MCF 10A (cell line): ENCODE results near the gene FBN3. TPM values are rescaled to one million over a fixed set of nuclear protein-coding genes. Genes with fewer than 3 reads are reported as not detected.

Source experiments
- BruUV-seq: library from RNA; stranded (reverse); fragments of 400-500 nt; replicated peaks from 2 replicates; lab custom pipeline; 2021; lab: Mats Ljungman, UMichigan
- CTCF ChIA-PET: fragments of 300-600 bp; sonication (Branson Sonifier 250); formaldehyde crosslinking; extraction: SDS; loops from one replicate; lab custom pipeline; 2021; ENCODE audit warnings: antibody characterized with exemption, inconsistent platforms; lab: Yijun Ruan, JAX
- POLR2A ChIA-PET: fragments of 300-600, 350-650 bp; sonication (Branson Sonifier 250); formaldehyde crosslinking; extraction: SDS; loops from one replicate; lab custom pipeline; 2020; ENCODE audit warnings: antibody characterized with exemption, inconsistent platforms; lab: Yijun Ruan, JAX
- DNase-seq: peaks from one replicate; pipeline ENCODE4 v3.0.0-alpha.2; 2018; ENCODE audit not compliant: unreplicated experiment
- H3K27ac Mint-ChIP-seq: one replicate; pipeline ENCODE4 v1.8.0; 2022; ENCODE audit warnings: mild to moderate bottlenecking, low read depth, mixed read lengths; ENCODE audit not compliant: unreplicated experiment
- H3K27me3 Mint-ChIP-seq: one replicate; pipeline ENCODE4 v1.8.0; 2022; ENCODE audit warnings: mixed read lengths; ENCODE audit not compliant: insufficient read depth, unreplicated experiment
- H3K36me3 Mint-ChIP-seq: one replicate; pipeline ENCODE4 v1.8.0; 2022; ENCODE audit warnings: mild to moderate bottlenecking, moderate library complexity, mixed read lengths; ENCODE audit not compliant: insufficient read depth, unreplicated experiment
- H3K4me1 Mint-ChIP-seq: one replicate; pipeline ENCODE4 v1.8.0; 2022; ENCODE audit warnings: mixed read lengths; ENCODE audit not compliant: insufficient read depth, unreplicated experiment
- H3K4me3 Mint-ChIP-seq: one replicate; pipeline ENCODE4 v1.8.0; 2022; ENCODE audit warnings: mild to moderate bottlenecking, moderate library complexity, mixed read lengths; ENCODE audit not compliant: unreplicated experiment
- H3K9me3 Mint-ChIP-seq: one replicate; pipeline ENCODE4 v1.8.0; 2022; ENCODE audit warnings: mixed read lengths; ENCODE audit not compliant: unreplicated experiment
- intact Hi-C: fragments of 100-400 bp; cut with micrococcal nuclease; formaldehyde crosslinking; loops from 2 replicates; pipeline ENCODE4 v1.14.1; 2022
- total RNA-seq: library from RNA; stranded (reverse); gene quantifications from 2 replicates; pipeline ENCODE4 v1.2.3, GENCODE V29; 2022
- TF ChIP-seq, protein P1 (sequence below): fragments of 200-600 bp; IDR thresholded peaks from one replicate; pipeline ENCODE4 v1.8.0; 2022; ENCODE audit warnings: antibody characterized with exemption, mild to moderate bottlenecking; ENCODE audit not compliant: unreplicated experiment

The FBN3 gene
- total RNA-seq, 1 experiment from 2014 or later: not detected

DNA sequence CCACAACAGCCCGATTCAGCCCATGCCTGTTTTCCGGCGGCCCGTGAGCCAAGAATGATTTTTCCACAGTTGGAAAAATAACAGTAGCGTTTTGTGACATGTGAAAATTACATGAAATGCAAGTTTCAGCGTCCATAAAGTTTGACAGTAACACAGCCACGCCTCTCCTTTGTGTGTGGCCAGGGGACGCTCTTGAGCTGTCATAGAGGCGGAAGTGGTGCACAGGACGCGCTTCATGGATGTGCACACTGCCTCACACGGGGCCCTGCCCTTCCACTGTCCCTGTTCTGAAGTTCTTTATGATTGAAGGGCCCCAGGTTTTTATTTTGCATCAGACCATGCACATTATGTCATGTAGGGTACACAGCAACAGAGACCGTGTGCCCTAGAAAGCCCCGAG lies 131.6 kb downstream of the FBN3 start:
- ChIA-PET POLR2A (no interaction called here), CTCF (no interaction called here)
- no peaks in the 10 kb centered on the region for H3K27me3 Mint-ChIP-seq
- no peaks in the 10 kb centered on the region for H3K9me3 Mint-ChIP-seq
- no peak for DNase-seq
- intact Hi-C loops: no loop called here
- H3K36me3 Mint-ChIP-seq: no peaks in the 10 kb centered on the region
- H3K27ac Mint-ChIP-seq: no peak overlapping the region
- BruUV-seq: no TSS peak
- H3K4me1 Mint-ChIP-seq: no peaks in the 10 kb centered on the region
- H3K4me3 Mint-ChIP-seq: no peak overlapping the region
- TF ChIP-seq, protein P1, sequence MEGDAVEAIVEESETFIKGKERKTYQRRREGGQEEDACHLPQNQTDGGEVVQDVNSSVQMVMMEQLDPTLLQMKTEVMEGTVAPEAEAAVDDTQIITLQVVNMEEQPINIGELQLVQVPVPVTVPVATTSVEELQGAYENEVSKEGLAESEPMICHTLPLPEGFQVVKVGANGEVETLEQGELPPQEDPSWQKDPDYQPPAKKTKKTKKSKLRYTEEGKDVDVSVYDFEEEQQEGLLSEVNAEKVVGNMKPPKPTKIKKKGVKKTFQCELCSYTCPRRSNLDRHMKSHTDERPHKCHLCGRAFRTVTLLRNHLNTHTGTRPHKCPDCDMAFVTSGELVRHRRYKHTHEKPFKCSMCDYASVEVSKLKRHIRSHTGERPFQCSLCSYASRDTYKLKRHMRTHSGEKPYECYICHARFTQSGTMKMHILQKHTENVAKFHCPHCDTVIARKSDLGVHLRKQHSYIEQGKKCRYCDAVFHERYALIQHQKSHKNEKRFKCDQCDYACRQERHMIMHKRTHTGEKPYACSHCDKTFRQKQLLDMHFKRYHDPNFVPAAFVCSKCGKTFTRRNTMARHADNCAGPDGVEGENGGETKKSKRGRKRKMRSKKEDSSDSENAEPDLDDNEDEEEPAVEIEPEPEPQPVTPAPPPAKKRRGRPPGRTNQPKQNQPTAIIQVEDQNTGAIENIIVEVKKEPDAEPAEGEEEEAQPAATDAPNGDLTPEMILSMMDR: no peak

Other genes starting within 250 kb of the FBN3 start
- gene MAP2K7, start 245.7 kb downstream of the FBN3 start, total RNA-seq: 30.5 and 36.3 TPM in 2 replicates
- gene TGFBR3L, start 234.8 kb downstream of the FBN3 start, total RNA-seq: 3.3 and 4.5 TPM in 2 replicates
- 24.1 and 27.1 TPM in 2 replicates for gene SNAPC2, start 229.3 kb downstream of the FBN3 start, total RNA-seq
- gene CTXN1, start 223.5 kb downstream of the FBN3 start, total RNA-seq: 4.0 and 5.2 TPM in 2 replicates
- gene TIMM44, start 205.9 kb downstream of the FBN3 start, total RNA-seq: 91.3 and 142 TPM in 2 replicates
- 53.7 and 58.1 TPM in 2 replicates for gene ELAVL1, start 144.0 kb downstream of the FBN3 start, total RNA-seq
- not detected in 2 replicates for gene CCL25, start 96.8 kb downstream of the FBN3 start, total RNA-seq
- gene CERS4, start 59.8 kb upstream of the FBN3 start, total RNA-seq: 1.1 and 1.5 TPM in 2 replicates
- 39.2 and 68.8 TPM in 2 replicates for gene CD320, start 158.8 kb upstream of the FBN3 start, total RNA-seq
- 83.2 and 91.8 TPM in 2 replicates for gene NDUFA7, start 171.8 kb upstream of the FBN3 start, total RNA-seq
- gene RPS28, start 171.9 kb upstream of the FBN3 start, total RNA-seq: 2,247 and 2,362 TPM in 2 replicates
- 0.79 and 1.2 TPM in 2 replicates for gene KANK3, start 193.7 kb upstream of the FBN3 start, total RNA-seq
- 12.6 and 32.8 TPM in 2 replicates for gene ANGPTL4, start 214.6 kb upstream of the FBN3 start, total RNA-seq
- 67.2 and 73.3 TPM in 2 replicates for gene RAB11B, start 240.8 kb upstream of the FBN3 start, total RNA-seq